GM20431 (cell line): Measurements from ENCODE around the gene HDAC9.

Source experiments
- in situ Hi-C: fragments of 300-500 bp; cut with MseI, MboI; formaldehyde crosslinking; loops from one replicate; pipeline ENCODE4 v1.15.0; 2020; ENCODE audit warnings: low sequenced_read_pairs; ENCODE audit not compliant: unreplicated experiment

HDAC9 gene

DNA sequence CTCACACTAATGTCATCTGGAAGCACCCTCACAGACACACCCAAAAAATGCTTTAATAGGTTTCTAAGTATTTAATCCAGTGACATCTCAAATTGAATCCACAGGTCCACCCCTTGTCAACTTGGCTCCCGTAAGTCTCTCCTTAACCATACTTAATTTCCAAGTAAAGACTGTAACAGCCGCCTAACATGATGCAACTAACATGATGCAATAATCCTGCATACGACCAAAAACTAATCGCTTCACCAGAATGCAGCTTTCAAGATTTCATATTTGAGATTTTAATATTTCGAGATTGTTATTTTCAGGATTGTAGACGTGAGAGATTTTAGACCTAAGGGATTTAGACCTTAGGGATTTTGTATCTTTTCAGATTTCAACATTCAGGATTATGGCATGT, 3.7 kb upstream of the HDAC9 start:
- in situ Hi-C loops, result no loop called here

DNA sequence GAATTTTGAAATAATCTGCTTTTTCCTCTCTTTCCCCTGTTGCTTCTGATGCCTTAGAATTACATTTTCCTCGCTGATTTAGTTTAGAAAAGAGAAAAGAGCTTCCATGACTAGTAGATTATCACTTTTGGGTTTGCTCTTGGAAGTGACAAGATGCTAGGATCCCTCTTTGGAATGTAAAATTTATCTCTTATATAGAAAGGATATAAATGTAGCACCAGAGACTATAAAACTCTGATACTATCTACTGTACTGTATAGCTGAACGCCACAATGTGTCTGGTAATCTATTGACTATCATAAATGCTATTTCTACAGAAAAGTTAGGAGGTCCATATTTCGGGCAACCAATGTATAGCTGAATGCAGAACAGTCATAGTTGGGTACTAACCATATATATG, 1.1 kb upstream of the HDAC9 start:
- in situ Hi-C loops, result no loop called here

DNA sequence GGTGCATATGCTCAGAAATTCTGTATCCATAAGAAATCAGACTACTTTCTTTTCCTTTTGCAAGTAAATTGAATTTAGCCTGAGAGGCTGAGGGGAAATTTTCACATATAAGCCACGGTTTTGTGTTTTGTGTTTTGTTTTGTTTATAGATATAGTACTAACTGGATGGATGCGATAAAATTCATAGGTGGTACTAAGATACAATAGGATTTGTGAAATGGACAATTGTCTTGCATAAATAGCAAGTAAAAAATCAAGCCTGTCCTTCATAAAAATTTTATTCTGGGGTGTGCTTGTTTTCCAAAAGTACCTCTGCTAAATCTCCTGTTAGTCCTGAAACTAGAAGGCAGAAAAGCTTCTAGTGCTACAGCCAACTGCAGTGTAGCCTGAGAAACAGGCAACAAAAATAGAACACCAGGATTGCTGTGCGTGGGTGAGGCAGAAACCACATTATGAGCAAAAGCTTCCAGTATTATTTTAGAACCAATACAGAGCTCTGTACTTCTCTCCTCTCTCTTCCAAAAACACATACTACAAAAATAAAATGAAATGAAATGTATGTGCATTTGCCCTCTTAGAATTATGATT, 634 bp upstream of the HDAC9 start:
- in situ Hi-C loops, result no loop called here

DNA sequence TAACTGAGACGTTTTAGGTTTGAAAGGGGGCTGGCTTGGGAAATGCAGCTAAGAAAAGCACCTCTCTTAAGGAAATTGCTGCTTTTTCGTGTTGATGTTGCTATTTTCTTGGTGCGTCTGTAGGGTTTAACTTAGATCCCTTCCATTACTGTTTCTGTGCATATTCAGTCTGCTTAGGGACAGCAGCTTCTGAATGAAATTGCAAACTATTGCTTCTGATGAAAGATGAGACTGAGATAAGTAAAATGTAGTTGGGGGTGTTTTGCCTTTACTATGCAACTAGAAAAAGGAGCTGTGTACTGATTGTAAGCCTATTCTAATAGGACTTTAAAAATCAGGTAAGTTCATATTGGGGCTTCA, 772 bp downstream of the HDAC9 start:
- in situ Hi-C loops, result no loop called here

DNA sequence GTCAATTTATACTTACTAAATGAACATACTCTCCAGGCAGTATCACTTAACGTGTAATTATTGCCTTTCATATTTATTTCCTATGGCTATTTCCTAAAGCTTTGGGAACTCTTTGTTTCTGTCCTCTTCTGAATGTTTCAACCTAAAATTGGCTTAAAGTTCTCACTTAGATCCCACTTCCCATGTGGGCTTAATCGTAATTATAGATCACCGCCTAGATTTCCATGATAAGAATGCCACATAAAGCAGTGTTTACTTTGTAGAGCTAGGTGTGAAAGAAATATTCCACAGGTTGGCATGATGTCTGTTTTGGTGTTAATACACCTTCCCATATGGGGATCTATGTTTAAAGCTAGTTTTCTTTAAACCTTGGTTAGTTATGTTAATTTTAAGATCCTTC, 1.5 kb downstream of the HDAC9 start:
- in situ Hi-C loops, result no loop called here

DNA sequence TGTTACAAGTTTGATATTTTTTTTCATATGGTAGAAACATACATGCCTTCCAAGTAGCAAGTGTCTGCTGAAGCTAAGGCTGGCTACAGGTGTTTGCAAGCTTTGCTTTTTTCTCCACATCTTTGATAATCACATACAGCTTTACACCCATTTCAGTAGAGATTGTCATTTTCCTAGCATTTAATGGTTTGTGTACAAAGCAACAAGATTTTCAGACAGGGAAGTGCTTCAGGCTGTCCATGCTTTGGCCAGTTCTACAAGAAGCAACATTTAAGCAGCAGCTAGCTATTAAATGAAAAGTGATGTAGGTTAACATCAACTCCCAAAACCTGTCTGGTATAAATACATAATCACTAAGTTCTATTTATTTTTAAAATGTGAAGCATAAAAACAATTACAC, 2.3 kb downstream of the HDAC9 start:
- in situ Hi-C loops, result no loop called here

DNA sequence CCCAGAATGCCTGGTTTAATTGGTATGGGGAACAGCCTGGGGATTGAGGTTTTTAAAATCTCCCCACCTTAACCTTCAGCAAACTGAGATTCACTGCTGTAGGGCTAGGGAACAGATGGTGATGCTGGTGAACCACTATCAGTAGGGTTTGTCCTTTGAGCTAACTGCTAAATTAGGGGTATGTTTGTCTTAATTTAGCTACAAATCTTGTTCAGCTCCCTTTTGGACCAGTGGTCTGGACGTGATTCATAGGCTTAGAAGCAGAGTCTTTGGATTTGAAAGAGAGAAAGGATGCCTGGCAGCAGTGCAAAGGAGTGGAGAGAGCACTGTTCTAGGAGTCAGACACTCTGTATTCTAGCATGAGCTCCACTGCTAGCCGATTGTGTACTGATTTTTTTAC, 2.8 kb downstream of the HDAC9 start:
- in situ Hi-C loops, result no loop called here

DNA sequence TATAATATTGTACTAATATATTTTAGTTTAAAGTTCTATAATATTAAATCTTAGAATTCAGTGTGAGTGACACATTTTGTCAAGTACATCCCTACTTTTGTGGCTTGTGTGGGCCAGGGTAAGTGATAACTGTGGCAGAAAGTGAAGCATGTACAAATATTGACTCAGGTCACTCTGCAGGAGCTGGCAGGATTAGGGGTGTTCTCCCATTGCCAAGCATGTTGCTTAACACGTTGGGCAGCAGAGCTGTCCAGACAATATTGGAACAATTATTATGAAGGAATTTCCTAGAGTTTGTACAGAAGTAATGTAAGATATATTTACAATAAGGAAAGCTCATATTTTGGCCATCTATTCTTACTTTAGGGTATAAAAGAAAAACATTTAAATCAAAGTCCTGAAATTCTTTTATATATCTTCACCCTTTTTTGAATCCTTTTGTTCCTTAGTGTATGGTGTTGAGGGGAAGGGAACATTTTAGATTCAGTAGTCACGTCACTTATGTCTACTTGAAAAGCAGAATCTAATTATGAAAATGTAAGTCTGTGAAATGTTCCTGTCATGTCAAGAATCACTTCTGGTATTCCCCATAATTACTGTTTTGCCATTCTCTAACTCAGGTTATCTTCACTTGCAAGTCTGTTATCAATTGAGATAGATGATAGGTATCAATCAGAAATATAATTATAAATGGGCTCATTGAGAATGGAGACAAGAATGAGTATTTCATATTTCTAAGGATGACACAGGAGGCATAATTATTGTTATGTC, 4.0 kb downstream of the HDAC9 start:
- in situ Hi-C loops, result no loop called here

DNA sequence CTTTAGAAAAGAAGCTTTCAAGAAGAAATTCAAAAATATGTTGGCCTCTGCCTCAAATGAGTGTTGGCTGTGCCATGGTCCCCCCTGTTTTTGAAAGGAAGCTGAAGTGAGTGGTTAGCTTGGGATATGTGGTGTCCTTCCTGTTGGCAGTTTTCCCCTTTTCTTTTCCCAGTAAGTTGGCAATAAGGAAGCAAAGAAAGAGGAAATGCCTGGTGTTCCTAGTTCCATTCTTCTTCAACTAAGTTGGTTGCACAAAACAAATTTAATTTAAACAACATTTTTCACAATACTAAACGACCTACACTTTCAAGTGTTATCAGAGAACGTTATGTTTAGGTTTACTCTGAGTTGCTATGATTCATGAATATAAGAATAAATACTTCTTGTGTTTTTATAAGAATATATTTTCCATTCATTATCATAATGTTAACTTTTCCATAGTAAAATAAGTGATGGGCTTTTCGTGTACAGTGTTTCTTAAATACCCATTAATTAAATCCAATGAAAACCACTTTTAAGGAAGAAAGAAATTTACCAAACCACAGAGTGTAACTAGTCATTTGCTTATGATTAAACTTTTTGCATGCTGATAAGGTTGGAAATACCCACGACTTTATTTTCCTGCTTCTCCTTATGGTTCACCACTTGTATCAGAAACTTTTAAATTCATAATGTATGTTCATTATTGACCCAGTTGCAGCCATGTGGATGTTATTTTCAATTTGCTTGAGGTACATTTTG, 7.7 kb downstream of the HDAC9 start:
- in situ Hi-C loops, result no loop called here

DNA sequence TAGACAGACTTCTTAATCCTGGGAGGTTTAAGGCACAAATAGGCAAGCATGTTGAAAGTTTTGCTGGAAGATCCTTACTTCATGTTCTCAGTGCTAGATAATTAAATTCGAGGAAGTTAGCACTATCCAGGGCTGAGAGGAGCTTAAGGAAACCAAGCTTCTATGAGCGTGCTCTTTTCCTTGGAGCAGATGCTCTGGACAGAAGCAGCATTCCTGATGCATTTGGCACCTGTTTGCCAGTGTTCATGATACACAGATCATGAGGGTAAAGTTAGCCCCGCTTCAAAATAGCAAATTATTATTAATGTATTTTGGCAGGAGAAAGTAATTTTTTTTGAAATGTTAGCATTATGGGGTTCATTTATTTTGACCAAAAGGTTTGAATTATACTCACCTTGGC, 9.4 kb downstream of the HDAC9 start:
- in situ Hi-C loops, result no loop called here

DNA sequence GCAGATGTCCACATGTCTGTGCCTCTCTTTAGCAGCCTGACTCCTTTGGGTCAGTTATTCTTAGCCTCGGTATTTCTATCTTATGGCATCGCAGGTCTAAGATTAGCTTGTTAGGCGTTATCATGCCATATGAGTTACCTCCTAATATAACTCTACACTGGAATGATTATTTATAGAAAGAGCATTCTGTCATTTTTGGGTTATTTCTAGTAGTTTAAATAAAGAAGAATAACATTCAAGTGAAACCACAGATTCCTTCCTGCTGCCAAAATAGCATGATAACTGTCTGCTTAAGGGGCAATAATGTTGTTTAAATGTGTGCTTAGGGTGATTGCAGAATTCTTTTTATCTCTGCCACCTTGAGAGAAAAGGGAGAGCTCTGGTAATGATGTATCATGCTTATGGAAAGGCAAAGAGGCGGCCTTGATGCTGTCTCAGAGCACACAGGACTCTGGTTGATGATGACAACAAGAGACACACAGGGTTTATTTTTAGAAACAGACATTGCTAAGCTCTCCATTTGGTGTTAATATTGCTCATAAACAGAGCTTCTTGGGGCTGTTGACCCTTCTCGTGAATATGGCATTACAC, 10.4 kb downstream of the HDAC9 start:
- in situ Hi-C loops, result no loop called here

DNA sequence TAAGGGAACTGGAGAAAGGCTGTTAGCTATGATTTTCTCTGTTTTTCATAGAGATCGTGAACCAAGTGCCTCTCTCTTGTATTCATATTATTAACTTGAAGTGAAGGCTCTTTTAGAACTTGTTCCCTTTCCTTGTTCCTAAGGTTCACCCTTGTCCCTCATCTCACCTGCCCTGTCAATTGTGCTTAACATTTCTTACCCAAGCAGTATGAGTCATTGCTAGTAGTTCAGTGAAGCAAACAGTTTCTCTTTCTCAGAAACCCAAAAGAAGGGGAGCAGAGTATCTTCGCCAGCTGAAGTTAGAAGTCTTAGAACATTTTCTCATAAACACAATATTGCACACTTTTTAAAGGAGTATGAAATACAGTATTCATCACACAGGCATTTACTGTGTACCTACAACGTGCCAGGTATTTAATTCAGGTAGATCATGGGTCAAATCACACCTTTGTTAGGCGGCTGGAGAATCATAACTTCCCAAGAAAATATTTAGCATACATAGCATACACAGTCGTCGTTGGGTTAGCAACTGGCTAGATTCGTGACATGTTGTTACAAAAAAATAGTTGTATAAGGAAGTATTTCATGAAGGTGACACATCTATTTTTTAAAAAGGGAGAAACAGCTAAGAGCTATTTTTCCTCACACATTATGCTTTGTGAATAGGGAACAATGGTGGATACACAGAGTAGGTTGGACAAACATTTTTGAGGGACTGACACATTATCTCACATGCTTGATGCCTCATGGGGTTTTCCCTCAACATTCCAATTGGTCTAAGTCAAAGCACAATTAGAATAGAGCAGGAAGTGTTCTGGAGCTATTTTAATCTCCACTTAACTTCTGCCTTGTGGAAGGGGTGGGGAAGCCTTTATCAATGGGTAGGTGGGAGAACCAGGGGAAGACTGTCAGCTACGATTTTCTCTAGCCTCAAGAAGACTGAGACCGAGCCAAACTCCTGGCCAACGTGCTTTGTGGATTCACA, 13.2 kb downstream of the HDAC9 start:
- in situ Hi-C loops, result no loop called here

DNA sequence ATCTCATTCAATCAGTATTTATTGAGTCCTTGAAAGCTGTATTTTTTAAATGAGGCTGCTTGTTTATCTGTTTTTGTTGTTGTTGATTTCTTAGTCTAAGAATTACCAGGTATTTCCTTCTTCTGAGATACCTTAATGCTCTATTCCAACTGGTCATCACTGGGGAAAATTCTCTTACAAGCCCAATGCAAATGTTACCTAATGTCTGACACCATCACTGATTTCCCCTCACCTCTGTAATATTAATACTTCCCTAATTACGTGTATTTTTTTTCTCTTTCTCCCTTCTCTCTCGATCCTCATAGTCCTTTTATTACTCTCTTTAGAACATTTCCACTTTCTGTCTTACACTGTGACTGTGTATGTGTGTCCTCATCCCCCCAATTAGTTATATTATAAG, 13.9 kb downstream of the HDAC9 start:
- in situ Hi-C loops, result no loop called here

DNA sequence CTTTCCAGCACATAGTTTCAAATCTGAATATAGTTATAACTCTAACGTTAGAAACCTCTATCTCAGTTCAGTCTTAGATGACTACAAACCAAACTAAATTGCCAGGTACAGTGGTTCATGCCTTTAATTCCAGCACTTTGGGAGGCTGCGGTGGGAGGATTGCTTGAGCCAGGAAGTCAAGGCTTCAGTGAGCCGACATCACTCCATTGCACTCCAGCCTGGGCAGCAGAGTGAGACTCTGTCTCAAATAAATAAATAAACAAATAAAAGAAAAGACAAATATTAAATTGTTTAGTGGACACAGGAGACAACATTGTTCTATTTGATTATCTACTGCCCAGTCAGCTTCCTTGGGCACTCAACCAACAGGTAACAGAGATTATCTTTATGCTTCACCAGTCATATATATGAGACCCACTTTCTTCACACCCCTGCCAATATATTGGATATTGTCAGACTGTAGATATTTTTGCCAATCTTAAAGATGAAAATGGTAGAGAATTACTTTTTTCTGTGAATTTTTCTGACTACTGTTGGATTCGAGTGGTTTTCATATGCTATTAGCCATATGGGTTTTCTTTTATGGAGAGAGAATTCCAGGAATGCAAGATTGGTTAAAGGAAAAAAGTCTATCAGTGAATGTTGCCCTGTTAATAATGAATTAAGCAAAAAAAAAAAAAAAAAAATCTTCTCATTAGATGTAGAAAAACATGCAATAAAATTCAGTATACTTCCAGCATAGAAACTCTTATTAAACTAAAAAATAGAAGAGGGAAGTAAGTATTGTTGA, 16.0 kb downstream of the HDAC9 start:
- in situ Hi-C loops, result no loop called here

DNA sequence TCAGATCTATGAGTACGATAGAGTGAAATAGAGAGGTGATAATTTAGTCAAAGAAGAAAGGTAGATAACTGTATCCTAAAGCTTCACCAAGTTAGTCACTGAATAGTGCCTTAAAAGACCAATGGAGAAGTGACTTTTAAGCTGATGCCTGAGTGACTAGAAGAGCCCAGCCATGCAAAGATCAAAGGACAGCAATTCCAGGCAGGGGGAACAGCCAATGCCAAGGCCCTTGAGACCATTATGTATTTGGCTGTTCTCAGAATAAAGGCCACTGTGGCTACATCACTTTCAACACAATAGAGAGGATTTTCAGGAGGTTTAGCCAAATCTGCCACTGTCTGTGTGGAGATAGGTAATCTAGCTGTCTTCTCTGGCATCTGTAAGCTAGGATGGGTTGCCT, 17.8 kb downstream of the HDAC9 start:
- in situ Hi-C loops, result no loop called here

DNA sequence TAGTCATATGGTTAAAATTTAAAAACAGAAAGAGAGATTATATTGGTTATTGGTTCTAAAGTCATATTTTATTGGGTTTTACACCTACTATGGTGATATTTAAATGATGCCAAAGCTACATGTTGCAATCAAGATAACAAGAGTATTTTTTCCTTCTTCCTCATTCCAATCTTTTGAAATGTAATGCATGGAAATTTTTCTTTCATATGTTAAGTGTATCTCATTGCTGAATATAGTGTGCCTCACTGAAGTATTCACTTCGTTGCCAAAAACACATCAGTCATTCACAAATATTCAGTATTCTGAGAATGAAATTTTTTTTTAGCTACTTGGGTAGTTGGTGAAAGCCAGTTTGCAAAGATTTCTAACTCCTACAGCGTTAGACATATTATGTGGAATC, 19.5 kb downstream of the HDAC9 start:
- in situ Hi-C loops, result no loop called here

DNA sequence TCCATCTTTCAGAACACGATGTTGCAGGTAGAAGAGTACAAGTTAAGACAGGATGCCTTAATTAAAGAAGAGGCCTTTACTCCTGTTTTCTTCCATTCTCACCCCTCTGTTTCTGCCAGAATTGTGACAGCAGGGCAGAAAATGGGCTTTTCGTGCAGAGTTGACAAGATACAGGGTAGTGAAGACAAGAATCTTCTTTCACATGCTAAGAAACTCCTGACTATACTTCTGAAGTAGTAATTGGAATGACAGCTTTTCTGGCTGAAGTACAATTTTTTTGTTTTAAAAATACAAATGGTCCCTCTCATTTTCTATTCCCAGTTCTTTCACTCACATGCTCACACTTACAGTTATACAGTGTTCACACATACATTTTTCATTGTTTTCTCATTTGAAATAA, 22.1 kb downstream of the HDAC9 start:
- in situ Hi-C loops, result no loop called here

DNA sequence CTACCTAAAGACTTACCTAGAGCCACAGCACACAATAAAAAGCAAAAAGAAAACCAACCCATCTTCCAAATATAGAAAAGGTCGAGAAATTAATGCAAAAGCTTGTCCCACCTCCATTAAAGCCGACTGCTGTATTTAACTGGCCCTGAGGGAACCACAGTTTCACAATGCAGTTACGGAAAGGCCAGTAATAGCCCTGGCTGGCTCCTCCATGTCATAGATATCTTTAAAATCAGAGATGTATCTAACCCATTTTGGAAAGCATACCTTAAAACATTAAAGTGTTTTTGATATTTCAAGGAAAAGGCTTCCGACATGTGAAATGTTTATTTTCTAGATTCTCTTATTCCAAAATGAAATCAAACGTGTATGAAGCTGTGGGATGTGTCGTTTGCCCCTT, 23.0 kb downstream of the HDAC9 start:
- in situ Hi-C loops, result no loop called here
